Measurements from ENCODE around the gene AP1G1. TPM values are rescaled to one million over a fixed set of nuclear protein-coding genes. Genes with fewer than 3 reads are reported as not detected.

AP1G1 gene
- total and polyA plus RNA-seq, 2 of the 4 experiments (the other 2 are of a cell fraction) = 48.3 to 86.7 TPM

DNA sequence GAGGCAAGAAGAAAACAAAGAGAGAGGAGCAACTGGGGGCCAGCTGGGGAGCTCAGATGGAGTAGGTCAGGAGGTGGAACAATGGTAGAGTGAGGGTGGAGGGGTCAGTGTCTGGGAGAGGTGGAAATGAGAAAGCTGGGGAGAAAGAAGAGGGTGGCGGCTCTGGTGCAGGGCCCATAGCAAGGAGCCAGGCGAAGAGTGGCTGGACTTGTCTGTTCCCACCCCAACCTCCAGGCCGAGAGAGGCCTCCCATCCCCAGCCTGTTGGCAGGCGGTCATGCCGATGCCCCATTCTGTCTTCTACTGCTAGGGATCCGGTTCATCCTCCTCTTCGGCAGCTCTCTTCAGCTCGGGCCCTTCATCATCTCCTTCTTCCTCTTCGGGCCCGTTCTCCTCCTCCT, 31.3 kb downstream of the AP1G1 start:
- no peak overlapping the region for H3K23ac ChIP-seq (ENCODE audit: low read depth, low read length)
- peaks cover 24 to 49% of the 10 kb centered on the region in 2 experiments for H3K79me1 ChIP-seq (ENCODE audit: low read depth in 1 of 2, low read length in 2 of 2)
- no peak overlapping the region for H3K4me3 ChIP-seq (ENCODE audit: insufficient read depth, low read depth, low read length)
- no peak overlapping the region for H4K5ac ChIP-seq (ENCODE audit: low read depth, low read length)
- intact Hi-C loops (cut with micrococcal nuclease) (no loop called here), dilution Hi-C loops (cut with HindIII; ENCODE audit: low sequenced_read_pairs, unreplicated experiment) (no loop called here), in situ Hi-C loops (cut with MboI; ENCODE audit: low sequenced_read_pairs) (no loop called here)
- H2BK120ac ChIP-seq (ENCODE audit: low read depth, low read length) = no peak overlapping the region
- no peak overlapping the region for H2AK5ac ChIP-seq (ENCODE audit: low read depth, low read length)
- TF ChIP-seq MAZ (IDR thresholded peaks at IDR 0.05; ENCODE audit: borderline replicate concordance, low read depth, low read length) = no peak
- TF ChIP-seq, protein P1, sequence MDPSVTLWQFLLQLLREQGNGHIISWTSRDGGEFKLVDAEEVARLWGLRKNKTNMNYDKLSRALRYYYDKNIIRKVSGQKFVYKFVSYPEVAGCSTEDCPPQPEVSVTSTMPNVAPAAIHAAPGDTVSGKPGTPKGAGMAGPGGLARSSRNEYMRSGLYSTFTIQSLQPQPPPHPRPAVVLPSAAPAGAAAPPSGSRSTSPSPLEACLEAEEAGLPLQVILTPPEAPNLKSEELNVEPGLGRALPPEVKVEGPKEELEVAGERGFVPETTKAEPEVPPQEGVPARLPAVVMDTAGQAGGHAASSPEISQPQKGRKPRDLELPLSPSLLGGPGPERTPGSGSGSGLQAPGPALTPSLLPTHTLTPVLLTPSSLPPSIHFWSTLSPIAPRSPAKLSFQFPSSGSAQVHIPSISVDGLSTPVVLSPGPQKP (IDR thresholded peaks at IDR 0.05; ENCODE audit: borderline replicate concordance, low read depth, low read length) = no peak
- TF ChIP-seq POLR2A (IDR thresholded peaks at IDR 0.05; ENCODE audit: low read depth, low read length) = no peak
- TF ChIP-seq, protein P2, sequence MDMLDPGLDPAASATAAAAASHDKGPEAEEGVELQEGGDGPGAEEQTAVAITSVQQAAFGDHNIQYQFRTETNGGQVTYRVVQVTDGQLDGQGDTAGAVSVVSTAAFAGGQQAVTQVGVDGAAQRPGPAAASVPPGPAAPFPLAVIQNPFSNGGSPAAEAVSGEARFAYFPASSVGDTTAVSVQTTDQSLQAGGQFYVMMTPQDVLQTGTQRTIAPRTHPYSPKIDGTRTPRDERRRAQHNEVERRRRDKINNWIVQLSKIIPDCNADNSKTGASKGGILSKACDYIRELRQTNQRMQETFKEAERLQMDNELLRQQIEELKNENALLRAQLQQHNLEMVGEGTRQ (IDR thresholded peaks at IDR 0.05; ENCODE audit: low read depth, low read length) = no peak
- no peak for TF ChIP-seq FOS (IDR thresholded peaks at IDR 0.05; ENCODE audit: low read depth, low read length)
- peaks cover 36% of the 10 kb centered on the region for H4K20me1 ChIP-seq (ENCODE audit: insufficient read depth, low read length)
- peaks cover 2% of the 10 kb centered on the region; the same call in 1 of the 2 replicates for H3K9me1 ChIP-seq (ENCODE audit: insufficient read depth, low read length)
- no peak for DNase-seq
- POLR2A ChIA-PET (ENCODE audit: unreplicated experiment) = interaction anchor here (0.5 kb wide), 1 partner anchor 58 kb away, joined by 3 read pairs; no protein-coding TSS in a partner anchor
- H3K9ac ChIP-seq (ENCODE audit: low read depth, low read length) = no peak overlapping the region
- CTCF ChIA-PET = no interaction called here
- H4K8ac ChIP-seq (ENCODE audit: low read depth in 2 of 2, low read length in 2 of 2) = no peak overlapping the region
- no peak overlapping the region for H4K91ac ChIP-seq (ENCODE audit: insufficient read depth, low read depth, low read length)
- H3K9me3 ChIP-seq (ENCODE audit: control insufficient read depth, insufficient read depth, low read length) = no peaks in the 10 kb centered on the region
- H2BK15ac ChIP-seq (ENCODE audit: low read depth, low read length) = no peak overlapping the region
- peaks cover 3% of the 10 kb centered on the region; the same call in 1 of the 2 replicates for H3K4me1 ChIP-seq (ENCODE audit: control insufficient read depth, insufficient read depth, low read length)
- no peak overlapping the region for H3K27ac ChIP-seq (ENCODE audit: insufficient read depth, low read length)
- no peak overlapping the region for H3K14ac ChIP-seq (replicated peaks; ENCODE audit: low read depth, low read length)
- no peak overlapping the region for H2BK5ac ChIP-seq (ENCODE audit: low read depth, low read length, poor library complexity, severe bottlenecking)
- BruUV-seq (replicated peaks) = no TSS peak
- H3K4ac ChIP-seq (ENCODE audit: low read depth, low read length) = no peak overlapping the region
- no peak overlapping the region for H2BK20ac ChIP-seq (ENCODE audit: low read depth, low read length)
- no peak for ATAC-seq (ENCODE audit: low read depth)
- H3K27me3 ChIP-seq (ENCODE audit: control insufficient read depth, insufficient read depth, low read length) = no peaks in the 10 kb centered on the region
- no peak overlapping the region for H3K4me2 ChIP-seq (ENCODE audit: low read depth, low read length)
- no peak overlapping the region for H3K56ac ChIP-seq (ENCODE audit: extremely low read depth, insufficient read depth, low read length)
- peaks cover 25% of the 10 kb centered on the region for H3K36me3 ChIP-seq (ENCODE audit: control insufficient read depth, insufficient read depth, low read length)
- H3K18ac ChIP-seq (ENCODE audit: low read depth, low read length) = no peak overlapping the region
- H2AFZ ChIP-seq (replicated peaks; ENCODE audit: low read length, poor library complexity) = no peak overlapping the region
- 98% methylated on average over 5 of the region's 10 CpGs; no CpG with 5 or more reads in 1 of the 2 experiments for WGBS, 2 experiments (ENCODE audit: extremely low coverage in 2 of 2, insufficient read length in 1 of 2)
- H2AK9ac ChIP-seq (replicated peaks; ENCODE audit: low read depth, low read length, poor library complexity) = no peak overlapping the region

All from IMR-90 (cell line).